Thoracic aorta (tissue), 2 donors: ENCODE measurements around the gene BTF3. TPM values are rescaled to one million over a fixed set of nuclear protein-coding genes. Genes with fewer than 3 reads are reported as not detected.

Experiments used
- ATAC-seq: fragments of 150-250 bp; one replicate; pipeline ENCODE4 v1.8.0; 2017; ENCODE audit warnings: low read depth; ENCODE audit not compliant: insufficient number of reproducible peaks, low FRiP score
- DNase-seq: peaks from one replicate; pipeline ENCODE4 v3.0.0-alpha.2; 2020; ENCODE audit warnings: low spot score
- H3K27ac ChIP-seq, 2 donors: fragments of 200-600 bp; sonication (generic); 1 replicate in 1 of 2; 2 replicates in 1 of 2; pipeline ENCODE4 v1.5.1; 2016; ENCODE audit warnings: mild to moderate bottlenecking in 2 of 2, moderate library complexity in 2 of 2
- H3K27me3 ChIP-seq: fragments of 200-600 bp; sonication (generic); replicated peaks from 2 replicates; pipeline ENCODE4 v1.6.0; 2016; ENCODE audit warnings: mild to moderate bottlenecking; ENCODE audit not compliant: insufficient read depth
- H3K36me3 ChIP-seq: fragments of 200-600 bp; sonication (generic); one replicate; pipeline ENCODE4 v1.5.1; 2016
- H3K4me1 ChIP-seq, 2 donors: fragments of 200-600 bp; sonication (generic); 1 replicate in 1 of 2; 2 replicates in 1 of 2; pipeline versions ENCODE4 v1.5.1 to v1.6.0; 2016; ENCODE audit warnings: low read depth in 2 of 2, mild to moderate bottlenecking in 1 of 2; ENCODE audit not compliant: control insufficient read depth in 1 of 2
- H3K4me3 ChIP-seq: fragments of 200-600 bp; sonication (generic); 2 replicates; pipeline ENCODE4 v1.5.1; 2016; ENCODE audit warnings: mild to moderate bottlenecking
- H3K9me3 ChIP-seq: fragments of 200-600 bp; sonication (generic); 2 replicates; pipeline ENCODE4 v1.5.1; 2016
- CTCF ChIP-seq: fragments of 200-600 bp; sonication (generic); IDR thresholded peaks from one replicate; pipeline ENCODE4 v1.5.1; 2019; ENCODE audit warnings: antibody characterized with exemption
- total RNA-seq, 2 donors: library from RNA; depleted of rRNA; stranded (reverse); fragments of >200 nt; gene quantifications; one replicate each; pipeline versions ENCODE4 v1.1.0 to v1.2.3, GENCODE V29; 2016

The BTF3 gene
- total RNA-seq, 2 donors from 2014 or later, result 250 to 407 TPM

GRCh38 chr5:73513996-73514395 is 15.8 kb downstream of the BTF3 start:
- DNase-seq (no peak), ATAC-seq (no peak)
- TF ChIP-seq CTCF, result no peak
- Histone ChIP-seq H3K4me1 (no peaks in the 10 kb centered on the region), H3K9me3 (no peaks in the 10 kb centered on the region), H3K27me3 (no peaks in the 10 kb centered on the region), H3K27ac (no peak overlapping the region), H3K4me3 (no peak overlapping the region), H3K36me3 (no peaks in the 10 kb centered on the region)

GRCh38 chr5:73514418-73514817 is 16.2 kb downstream of the BTF3 start:
- TF ChIP-seq CTCF, result no peak
- no peak overlapping the region for H3K4me3 ChIP-seq
- H3K9me3 ChIP-seq, result no peaks in the 10 kb centered on the region
- DNase-seq (no peak), ATAC-seq (no peak)
- H3K27me3 ChIP-seq, result no peaks in the 10 kb centered on the region
- no peaks in the 10 kb centered on the region for H3K36me3 ChIP-seq
- H3K27ac ChIP-seq, result no peak overlapping the region
- peaks cover 0 to 2% of the 10 kb centered on the region in 2 donors for H3K4me1 ChIP-seq

- ATAC-seq, result no peak
- Histone ChIP-seq H3K36me3 (no peaks in the 10 kb centered on the region), H3K4me3 (no peak overlapping the region), H3K27ac (no peak overlapping the region), H3K27me3 (no peaks in the 10 kb centered on the region), H3K9me3 (no peaks in the 10 kb centered on the region), H3K4me1 (peaks cover 0 to 9% of the 10 kb centered on the region in 2 donors)
- TF ChIP-seq CTCF, result no peak
- DNase-seq, result no peak
Measured at GRCh38 chr5:73515232-73515631, 17.0 kb downstream of the BTF3 start.

- Histone ChIP-seq H3K27me3 (no peaks in the 10 kb centered on the region), H3K27ac (no peak overlapping the region), H3K4me3 (no peak overlapping the region), H3K4me1 (peaks cover 4 to 25% of the 10 kb centered on the region in 2 donors), H3K9me3 (no peaks in the 10 kb centered on the region), H3K36me3 (no peaks in the 10 kb centered on the region)
- peak; percentile 77 for ATAC-seq
- TF ChIP-seq CTCF, result peak; percentile 71
- DNase-seq, result peak; percentile 26
Measured at GRCh38 chr5:73519531-73520283, 21.5 kb downstream of the BTF3 start.

- H3K9me3 ChIP-seq, result no peaks in the 10 kb centered on the region
- DNase-seq, result no peak
- H3K27ac ChIP-seq, result no peak overlapping the region
- peaks cover 13 to 44% of the 10 kb centered on the region in 2 donors for H3K4me1 ChIP-seq
- H3K27me3 ChIP-seq, result no peaks in the 10 kb centered on the region
- H3K36me3 ChIP-seq, result no peaks in the 10 kb centered on the region
- no peak for ATAC-seq
- no peak for TF ChIP-seq CTCF
- H3K4me3 ChIP-seq, result no peak overlapping the region
Measured at GRCh38 chr5:73522989-73523388, 24.7 kb downstream of the BTF3 start.
